B cell (primary cell): Measurements from ENCODE around the gene SLC2A1. TPM values are rescaled to one million over a fixed set of nuclear protein-coding genes. Genes with fewer than 3 reads are reported as not detected.

ENCODE experiments used
- ATAC-seq: fragments of 200-7000 bp; cut with Tn5 transposase; one replicate; pipeline ENCODE4 v1.10.0; 2021; ENCODE audit warnings: low read depth, mild to moderate bottlenecking, moderate number of reproducible peaks, moderate library complexity
- CTCF ChIA-PET: fragments of 350-600 bp; sonication (Branson Sonifier 250); formaldehyde crosslinking; loops from one replicate; lab custom pipeline; 2021; ENCODE audit warnings: antibody characterized with exemption, inconsistent platforms; lab: Charles Lee
- POLR2A ChIA-PET: fragments of 350-600 bp; sonication (Branson Sonifier 250); formaldehyde crosslinking; loops from one replicate; lab custom pipeline; 2021; ENCODE audit warnings: antibody characterized with exemption; lab: Charles Lee
- DNase-seq: peaks from one replicate; pipeline ENCODE4 v3.0.0; 2013
- H2AFZ ChIP-seq: 2 replicates; pipeline ENCODE4 v1.6.1; 2012; ENCODE audit warnings: mild to moderate bottlenecking, low read depth, low read length; ENCODE audit not compliant: insufficient read depth, poor library complexity, severe bottlenecking
- H3K27ac ChIP-seq, 2 donors: 1 replicate in 1 of 2; 2 replicates in 1 of 2; pipeline ENCODE4 v1.5.1; 2012 to 2013; ENCODE audit warnings: low read length in 2 of 2, mild to moderate bottlenecking in 2 of 2, moderate library complexity in 1 of 2
- H3K27me3 ChIP-seq, 4 experiments: fragments of 200-600 bp in 1 of 4; sonication (generic) in 1 of 4; replicated peaks in 1 of 4; 1 replicate in 2 of 4; 2 replicates in 2 of 4; pipeline versions ENCODE4 v1.6.1 to v1.7.0; 2013 to 2016; ENCODE audit warnings: low read length in 3 of 4, mild to moderate bottlenecking in 2 of 4, mixed read lengths in 1 of 4, moderate library complexity in 1 of 4; ENCODE audit not compliant: insufficient read depth in 4 of 4, control insufficient read depth in 3 of 4; ENCODE audit errors: control extremely low read depth in 1 of 4
- H3K36me3 ChIP-seq, 2 experiments: replicated peaks in 1 of 2; 1 replicate in 1 of 2; 2 replicates in 1 of 2; pipeline versions ENCODE4 v1.6.1 to v1.7.1; 2013; ENCODE audit warnings: low read length in 1 of 2; ENCODE audit not compliant: insufficient read depth in 2 of 2, control insufficient read depth in 1 of 2; ENCODE audit errors: control extremely low read depth in 1 of 2, extremely low read depth in 1 of 2
- H3K4me1 ChIP-seq, 2 donors: fragments of 200-600 bp in 1 of 2; sonication (generic) in 1 of 2; 1 replicate in 1 of 2; 2 replicates in 1 of 2; pipeline versions ENCODE4 v1.5.1 to v1.6.1; 2013 to 2017; ENCODE audit warnings: low read length in 2 of 2; ENCODE audit not compliant: control insufficient read depth in 2 of 2, insufficient read depth in 2 of 2
- H3K4me2 ChIP-seq: replicated peaks from 2 replicates; pipeline ENCODE3; 2012; ENCODE audit warnings: mild to moderate bottlenecking, low read depth, low read length; ENCODE audit not compliant: poor library complexity, severe bottlenecking
- H3K4me3 ChIP-seq, 5 experiments: fragments of 200-600 bp in 1 of 5; sonication (generic) in 1 of 5; 1 replicate in 3 of 5; 2 replicates in 2 of 5; pipeline versions ENCODE4 v1.5.1 to v1.7.0; 2011 to 2016; ENCODE audit warnings: low read length in 4 of 5, mild to moderate bottlenecking in 4 of 5, low read depth in 2 of 5, control low read depth in 1 of 5, moderate library complexity in 1 of 5; ENCODE audit not compliant: insufficient read depth in 1 of 5; ENCODE audit errors: control extremely low read depth in 1 of 5, extremely low read depth in 1 of 5
- H3K79me2 ChIP-seq: fragments of 200-600 bp; sonication (generic); one replicate; pipeline ENCODE4 v1.6.0; 2016; ENCODE audit warnings: low read length; ENCODE audit not compliant: control insufficient read depth, insufficient read depth
- H3K9ac ChIP-seq: fragments of 200-600 bp; sonication (generic); 2 replicates; pipeline ENCODE4 v1.6.1; 2017; ENCODE audit warnings: mild to moderate bottlenecking, low read length, moderate library complexity
- H3K9me3 ChIP-seq, 3 donors: one replicate each; pipeline versions ENCODE4 v1.6.1 to v1.7.1; 2013; ENCODE audit warnings: low read length in 2 of 3; ENCODE audit not compliant: control insufficient read depth in 2 of 3, insufficient read depth in 1 of 3; ENCODE audit errors: control extremely low read depth in 1 of 3
- H4K20me1 ChIP-seq: 2 replicates; pipeline ENCODE4 v1.6.0; 2012; ENCODE audit warnings: mild to moderate bottlenecking, low read length; ENCODE audit not compliant: insufficient read depth, control insufficient read depth, poor library complexity, severe bottlenecking
- H3K27ac Mint-ChIP-seq: one replicate; pipeline ENCODE4 v1.8.0; 2021; ENCODE audit warnings: mixed read lengths
- H3K27me3 Mint-ChIP-seq: one replicate; pipeline ENCODE4 v1.8.0; 2021; ENCODE audit warnings: mixed read lengths
- H3K4me1 Mint-ChIP-seq: one replicate; pipeline ENCODE4 v1.8.0; 2021; ENCODE audit warnings: mixed read lengths
- H3K4me3 Mint-ChIP-seq: one replicate; pipeline ENCODE4 v1.8.0; 2021; ENCODE audit warnings: mixed read lengths
- H3K9me3 Mint-ChIP-seq: one replicate; pipeline ENCODE4 v1.8.0; 2022; ENCODE audit warnings: mixed read lengths; ENCODE audit not compliant: insufficient read depth
- EZH2 ChIP-seq: IDR thresholded peaks from 2 replicates; pipeline ENCODE4 v1.6.1; 2012; ENCODE audit warnings: borderline replicate concordance, low read depth, mild to moderate bottlenecking, moderate library complexity, low read length; ENCODE audit not compliant: insufficient read depth, poor library complexity, severe bottlenecking
- WGBS: methylation state at CpG from one replicate; pipeline ENCODE4 v1.1.5; 2013; ENCODE audit warnings: missing lambda C conversion rate; ENCODE audit not compliant: insufficient coverage; 5-methylcytosine and 5-hydroxymethylcytosine counted together
- intact Hi-C: fragments of 100-400 bp; cut with micrococcal nuclease; formaldehyde crosslinking; loops from one replicate; pipeline ENCODE4 v1.10.0; 2022
- polyA plus RNA-seq: library from polyadenylated mRNA; depleted of rRNA; stranded (reverse); fragments of >200 nt; gene quantifications from 2 replicates; pipeline ENCODE4 v1.2.3, GENCODE V29; 2012
- total RNA-seq, 2 donors: library from RNA; stranded (reverse); fragments of 120-200 nt in 1 of 2; gene quantifications; 1 replicate in 1 of 2; 2 replicates in 1 of 2; pipeline versions ENCODE4 v1.2.3 to v1.2.4, GENCODE V29; 2013 to 2022
- TF ChIP-seq, protein P1 (sequence below): fragments of 200-600 bp; IDR thresholded peaks from one replicate; pipeline ENCODE4 v1.8.0; 2022; ENCODE audit warnings: antibody characterized with exemption, mild to moderate bottlenecking

The SLC2A1 gene
- total and polyA plus RNA-seq, 2 donors (not counting 1 experiment from before 2014, with no cell fraction given), result 223 to 240 TPM

DNA sequence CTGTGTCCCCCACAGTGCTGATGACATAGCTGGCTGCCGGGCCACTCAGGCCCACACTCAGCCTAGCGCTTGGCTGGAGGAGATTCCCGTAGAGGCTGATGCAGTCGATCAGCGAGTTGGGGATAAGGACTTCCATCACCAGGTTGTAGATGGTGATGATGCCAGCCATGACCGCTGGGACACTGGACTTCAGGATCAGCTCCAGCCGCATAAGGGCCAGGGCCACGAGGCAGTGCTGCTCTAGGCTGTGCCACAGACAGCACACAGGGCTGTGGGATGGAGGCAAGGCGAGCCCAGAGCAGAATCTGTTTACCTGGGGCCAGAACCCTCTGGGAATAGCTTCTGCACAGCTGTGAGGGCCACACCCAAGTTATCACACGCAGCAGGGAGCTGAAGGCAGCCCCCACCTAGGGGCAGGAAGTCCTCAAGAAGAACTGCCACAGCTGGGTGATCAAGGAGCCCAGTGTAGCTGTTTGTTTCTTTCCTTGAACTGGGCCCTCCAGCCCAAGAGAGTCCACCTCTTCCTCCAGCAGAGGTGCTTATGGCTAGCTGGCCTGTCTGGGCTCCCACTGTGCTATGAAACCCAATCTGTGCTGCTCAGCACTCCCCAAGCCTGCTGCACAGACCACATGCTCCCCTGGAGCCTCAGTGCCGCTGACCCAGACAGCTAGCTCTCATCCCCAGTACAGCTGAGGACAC lies 6.2 kb downstream of the SLC2A1 start:
- Mint-ChIP-seq H3K9me3 (no peaks in the 10 kb centered on the region), H3K4me3 (peak overlapping the region; percentile 93), H3K4me1 (peaks cover 91% of the 10 kb centered on the region), H3K27me3 (no peaks in the 10 kb centered on the region), H3K27ac (peak overlapping the region; percentile 99)
- H3K9me3 ChIP-seq, result no peaks in the 10 kb centered on the region
- ChIA-PET CTCF (interaction anchor here (1.0 to 13.0 kb wide), 11 partner anchors 9 to 269 kb away, joined by 3 to 121 read pairs (median 7); no protein-coding TSS in a partner anchor), POLR2A (interaction anchor here (0.9 to 18.1 kb wide), 11 partner anchors 8 to 416 kb away, joined by 3 to 209 read pairs (median 10); partner anchors contain the start of genes CFAP57, EBNA1BP2 and YBX1)
- peaks cover 52% of the 10 kb centered on the region for H4K20me1 ChIP-seq
- ATAC-seq (peak; percentile 82), DNase-seq (peak; percentile 89)
- H3K36me3 ChIP-seq, result peaks cover 0 to 60% of the 10 kb centered on the region in 2 experiments
- H3K27ac ChIP-seq, result peak overlapping the region; percentile 94 to 95
- no peak for TF ChIP-seq EZH2
- TF ChIP-seq, protein P1, sequence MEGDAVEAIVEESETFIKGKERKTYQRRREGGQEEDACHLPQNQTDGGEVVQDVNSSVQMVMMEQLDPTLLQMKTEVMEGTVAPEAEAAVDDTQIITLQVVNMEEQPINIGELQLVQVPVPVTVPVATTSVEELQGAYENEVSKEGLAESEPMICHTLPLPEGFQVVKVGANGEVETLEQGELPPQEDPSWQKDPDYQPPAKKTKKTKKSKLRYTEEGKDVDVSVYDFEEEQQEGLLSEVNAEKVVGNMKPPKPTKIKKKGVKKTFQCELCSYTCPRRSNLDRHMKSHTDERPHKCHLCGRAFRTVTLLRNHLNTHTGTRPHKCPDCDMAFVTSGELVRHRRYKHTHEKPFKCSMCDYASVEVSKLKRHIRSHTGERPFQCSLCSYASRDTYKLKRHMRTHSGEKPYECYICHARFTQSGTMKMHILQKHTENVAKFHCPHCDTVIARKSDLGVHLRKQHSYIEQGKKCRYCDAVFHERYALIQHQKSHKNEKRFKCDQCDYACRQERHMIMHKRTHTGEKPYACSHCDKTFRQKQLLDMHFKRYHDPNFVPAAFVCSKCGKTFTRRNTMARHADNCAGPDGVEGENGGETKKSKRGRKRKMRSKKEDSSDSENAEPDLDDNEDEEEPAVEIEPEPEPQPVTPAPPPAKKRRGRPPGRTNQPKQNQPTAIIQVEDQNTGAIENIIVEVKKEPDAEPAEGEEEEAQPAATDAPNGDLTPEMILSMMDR, result no peak
- 62% methylated on average over 11 of the region's 11 CpGs for WGBS
- peaks cover 91 to 99% of the 10 kb centered on the region in 2 donors for H3K4me1 ChIP-seq
- H2AFZ ChIP-seq, result no peak overlapping the region
- peak overlapping the region in 4 of 5 experiments; percentile 19 to 56 (median 30) for H3K4me3 ChIP-seq
- intact Hi-C loops, result loop anchor here (1.0 to 10.0 kb wide), 4 partner anchors 8 to 412 kb away; partner anchors contain the start of gene ELOVL1
- peaks cover 100% of the 10 kb centered on the region for H3K79me2 ChIP-seq
- H3K9ac ChIP-seq, result peak overlapping the region; percentile 64
- no peaks in the 10 kb centered on the region for H3K27me3 ChIP-seq
- peak overlapping the region; percentile 86 for H3K4me2 ChIP-seq
